GM21717 (cell line): ENCODE results near the gene SPATA31C1.
"Not testable (repeated sequence)": the region's sequence is repeated elsewhere in the genome, so short reads cannot be mapped to it uniquely, and the experiment has no call there.

Source experiments
- ATAC-seq: cut with Tn5 transposase; IDR thresholded peaks from one replicate; pipeline ENCODE4 v1.9.1; 2021; ENCODE audit warnings: mild to moderate bottlenecking, moderate library complexity; ENCODE audit not compliant: unreplicated experiment

SPATA31C1 gene

GRCh38 chr9:87886210-87886932 is 31.4 kb upstream of the SPATA31C1 start:
- ATAC-seq: no peak

GRCh38 chr9:87886933-87887505 is 30.7 kb upstream of the SPATA31C1 start:
- no peak for ATAC-seq

GRCh38 chr9:87887661-87888480 is 29.9 kb upstream of the SPATA31C1 start:
- no peak for ATAC-seq

GRCh38 chr9:87888501-87888900 is 29.3 kb upstream of the SPATA31C1 start:
- ATAC-seq: no peak

- no peak for ATAC-seq
Measured at GRCh38 chr9:87889065-87889881, 28.5 kb upstream of the SPATA31C1 start.

GRCh38 chr9:87889882-87890252 is 27.9 kb upstream of the SPATA31C1 start:
- no peak for ATAC-seq

GRCh38 chr9:87890837-87891236 is 26.9 kb upstream of the SPATA31C1 start:
- no peak for ATAC-seq

- no peak for ATAC-seq
Measured at GRCh38 chr9:87891754-87892153, 26.0 kb upstream of the SPATA31C1 start.

GRCh38 chr9:87892956-87893355 is 24.8 kb upstream of the SPATA31C1 start:
- no peak for ATAC-seq

GRCh38 chr9:87894998-87895625 is 22.6 kb upstream of the SPATA31C1 start:
- no peak for ATAC-seq

GRCh38 chr9:87896891-87897290 is 20.9 kb upstream of the SPATA31C1 start:
- no peak for ATAC-seq

- ATAC-seq: no peak
Measured at GRCh38 chr9:87898151-87898550, 19.6 kb upstream of the SPATA31C1 start.

GRCh38 chr9:87902371-87902770 is 15.4 kb upstream of the SPATA31C1 start:
- ATAC-seq: not testable (repeated sequence)

- ATAC-seq: no peak
Measured at GRCh38 chr9:87909310-87910041, 8.3 kb upstream of the SPATA31C1 start.

- no peak for ATAC-seq
Measured at GRCh38 chr9:87910821-87911220, 6.9 kb upstream of the SPATA31C1 start.

- not testable (repeated sequence) for ATAC-seq
Measured at GRCh38 chr9:87919013-87919412, 1.3 kb downstream of the SPATA31C1 start.

- not testable (repeated sequence) for ATAC-seq
Measured at GRCh38 chr9:87921561-87921960, 3.8 kb downstream of the SPATA31C1 start.

GRCh38 chr9:87923012-87923411 is 5.2 kb downstream of the SPATA31C1 start:
- not testable (repeated sequence) for ATAC-seq

- ATAC-seq: not testable (repeated sequence)
Measured at GRCh38 chr9:87924851-87925250, 7.1 kb downstream of the SPATA31C1 start.

GRCh38 chr9:87929152-87929551 is 11.4 kb downstream of the SPATA31C1 start:
- ATAC-seq: not testable (repeated sequence)
